Epidermal melanocyte (primary cell): ENCODE data around the gene ZPR1.
"Not testable (repeated sequence)": the region's sequence is repeated elsewhere in the genome, so short reads cannot be mapped to it uniquely, and the experiment has no call there.

Experiments used
- DNase-seq: peaks from one replicate; pipeline ENCODE4 v3.0.0; 2011; ENCODE audit warnings: low spot score; ENCODE audit not compliant: insufficient read length

ZPR1 gene

GRCh38 chr11:116787786-116788486 is at the start of gene ZPR1:
Gene ZPR1, minus strand, starts transcription at chr11:116788023. Its CDS starts 33 bp downstream, at chr11:116787990.
- peak; percentile 85 for DNase-seq

- DNase-seq = no peak
Observed at GRCh38 chr11:116836632-116836991, 48.8 kb upstream of the ZPR1 start.

- DNase-seq = peak; percentile 65
Observed at GRCh38 chr11:116835791-116836631, 48.2 kb upstream of the ZPR1 start.

GRCh38 chr11:116835042-116835772 is 47.4 kb upstream of the ZPR1 start:
- no peak for DNase-seq

- not testable (repeated sequence) for DNase-seq
Observed at GRCh38 chr11:116834535-116835041, 46.8 kb upstream of the ZPR1 start.

GRCh38 chr11:116833816-116834534 is 46.2 kb upstream of the ZPR1 start:
- no peak for DNase-seq

- no peak for DNase-seq
Observed at GRCh38 chr11:116833491-116833815, 45.6 kb upstream of the ZPR1 start.

GRCh38 chr11:116832350-116833290 is 44.8 kb upstream of the ZPR1 start:
- DNase-seq = no peak

- DNase-seq = no peak
Observed at GRCh38 chr11:116831790-116832349, 44.0 kb upstream of the ZPR1 start.

GRCh38 chr11:116830184-116830912 is 42.5 kb upstream of the ZPR1 start:
- DNase-seq = no peak

- no peak for DNase-seq
Observed at GRCh38 chr11:116829525-116830183, 41.8 kb upstream of the ZPR1 start, which contains the start of gene APOC3. Gene APOC3, plus strand, starts transcription at chr11:116829907. Its CDS starts 676 bp downstream, at chr11:116830583.

GRCh38 chr11:116828632-116829524 is 41.1 kb upstream of the ZPR1 start:
- DNase-seq = no peak

GRCh38 chr11:116827461-116827860 is 39.6 kb upstream of the ZPR1 start:
- no peak for DNase-seq

- no peak for DNase-seq
Observed at GRCh38 chr11:116826751-116827431, 39.1 kb upstream of the ZPR1 start.

- DNase-seq = no peak
Observed at GRCh38 chr11:116825854-116826750, 38.3 kb upstream of the ZPR1 start.

- no peak for DNase-seq
Observed at GRCh38 chr11:116825434-116825833, 37.6 kb upstream of the ZPR1 start.
